ENCODE data around the gene OSBPL8.

The OSBPL8 gene

GRCh38 chr12:76559400-76560085 lies at the start of gene OSBPL8:
TSS of gene OSBPL8 (minus strand) at chr12:76559771. CDS start at chr12:76487551, 72,220 bp downstream.
- DNase-seq (ENCODE audit: low spot score), result peak; percentile 82

- no peak for DNase-seq (ENCODE audit: low spot score)
Observed at GRCh38 chr12:76608070-76608469, 48.5 kb upstream of the OSBPL8 start.

GRCh38 chr12:76595056-76595455 lies 35.5 kb upstream of the OSBPL8 start:
- no peak for DNase-seq (ENCODE audit: low spot score)

GRCh38 chr12:76591476-76591875 lies 31.9 kb upstream of the OSBPL8 start:
- DNase-seq (ENCODE audit: low spot score), result no peak

- DNase-seq (ENCODE audit: low spot score), result no peak
Observed at GRCh38 chr12:76590131-76590530, 30.6 kb upstream of the OSBPL8 start.

- no peak for DNase-seq (ENCODE audit: low spot score)
Observed at GRCh38 chr12:76588881-76589565, 29.5 kb upstream of the OSBPL8 start.

GRCh38 chr12:76587428-76588178 lies 28.0 kb upstream of the OSBPL8 start:
- DNase-seq (ENCODE audit: low spot score), result no peak

GRCh38 chr12:76586764-76587395 lies 27.3 kb upstream of the OSBPL8 start:
- no peak for DNase-seq (ENCODE audit: low spot score)

GRCh38 chr12:76583301-76583700 lies 23.7 kb upstream of the OSBPL8 start:
- no peak for DNase-seq (ENCODE audit: low spot score)

GRCh38 chr12:76573840-76574373 lies 14.3 kb upstream of the OSBPL8 start:
- no peak for DNase-seq (ENCODE audit: low spot score)

GRCh38 chr12:76571256-76571655 lies 11.7 kb upstream of the OSBPL8 start:
- DNase-seq (ENCODE audit: low spot score), result no peak

- DNase-seq (ENCODE audit: low spot score), result no peak
Observed at GRCh38 chr12:76569685-76570604, 10.4 kb upstream of the OSBPL8 start.

GRCh38 chr12:76568888-76569551 lies 9.4 kb upstream of the OSBPL8 start:
- no peak for DNase-seq (ENCODE audit: low spot score)

GRCh38 chr12:76568130-76568529 lies 8.6 kb upstream of the OSBPL8 start:
- no peak for DNase-seq (ENCODE audit: low spot score)

- DNase-seq (ENCODE audit: low spot score), result no peak
Observed at GRCh38 chr12:76563061-76563460, 3.5 kb upstream of the OSBPL8 start.

- DNase-seq (ENCODE audit: low spot score), result no peak
Observed at GRCh38 chr12:76562130-76562529, 2.6 kb upstream of the OSBPL8 start.

GRCh38 chr12:76560086-76560491 lies 518 bp upstream of the OSBPL8 start:
- no peak for DNase-seq (ENCODE audit: low spot score)

GRCh38 chr12:76558684-76559399 lies 729 bp downstream of the OSBPL8 start:
- DNase-seq (ENCODE audit: low spot score), result peak; percentile 22

- no peak for DNase-seq (ENCODE audit: low spot score)
Observed at GRCh38 chr12:76556368-76556767, 3.2 kb downstream of the OSBPL8 start.

GRCh38 chr12:76555797-76556196 lies 3.8 kb downstream of the OSBPL8 start:
- no peak for DNase-seq (ENCODE audit: low spot score)
